KOPT-K1 (cell line): ENCODE data around the gene XKR7.

Experiments used
- H3K27ac ChIP-seq: fragments of 200-600 bp; sonication (generic); 2 replicates; pipeline ENCODE4 v1.5.1; 2016; ENCODE audit warnings: antibody characterized with exemption, mild to moderate bottlenecking, low read depth, low read length; ENCODE audit not compliant: poor library complexity, severe bottlenecking
- H3K36me3 ChIP-seq: fragments of 200-600 bp; sonication (generic); 2 replicates; pipeline ENCODE4 v1.5.1; 2017; ENCODE audit warnings: antibody characterized with exemption, mild to moderate bottlenecking, low read length, moderate library complexity; ENCODE audit not compliant: insufficient read depth
- H3K9me3 ChIP-seq: fragments of 200-600 bp; sonication (generic); 2 replicates; pipeline ENCODE4 v1.5.1; 2017; ENCODE audit warnings: antibody characterized with exemption, low read length, mild to moderate bottlenecking; ENCODE audit not compliant: insufficient read depth, poor library complexity, severe bottlenecking

The XKR7 gene

GRCh38 chr20:31954500-31954899 is 13.5 kb upstream of the XKR7 start:
- no peak overlapping the region for H3K27ac ChIP-seq
- no peaks in the 10 kb centered on the region for H3K9me3 ChIP-seq
- peaks cover 11% of the 10 kb centered on the region for H3K36me3 ChIP-seq

GRCh38 chr20:31956556-31957526 is 11.1 kb upstream of the XKR7 start:
- H3K36me3 ChIP-seq = no peaks in the 10 kb centered on the region
- H3K27ac ChIP-seq = no peak overlapping the region
- H3K9me3 ChIP-seq = no peaks in the 10 kb centered on the region

- Histone ChIP-seq H3K9me3 (no peaks in the 10 kb centered on the region), H3K27ac (no peak overlapping the region), H3K36me3 (no peaks in the 10 kb centered on the region)
Measured at GRCh38 chr20:31962761-31963160, 5.2 kb upstream of the XKR7 start.

- Histone ChIP-seq H3K9me3 (no peaks in the 10 kb centered on the region), H3K36me3 (no peaks in the 10 kb centered on the region), H3K27ac (no peak overlapping the region)
Measured at GRCh38 chr20:31963889-31964288, 4.1 kb upstream of the XKR7 start.

GRCh38 chr20:31966991-31967655 is 828 bp upstream of the XKR7 start:
- Histone ChIP-seq H3K9me3 (no peaks in the 10 kb centered on the region), H3K27ac (no peak overlapping the region), H3K36me3 (no peaks in the 10 kb centered on the region)

- H3K36me3 ChIP-seq = no peaks in the 10 kb centered on the region
- no peaks in the 10 kb centered on the region for H3K9me3 ChIP-seq
- H3K27ac ChIP-seq = no peak overlapping the region
Measured at GRCh38 chr20:31968291-31969126, 558 bp downstream of the XKR7 start.

- no peaks in the 10 kb centered on the region for H3K9me3 ChIP-seq
- H3K36me3 ChIP-seq = no peaks in the 10 kb centered on the region
- H3K27ac ChIP-seq = no peak overlapping the region
Measured at GRCh38 chr20:31969991-31970390, 2.0 kb downstream of the XKR7 start.

GRCh38 chr20:31972471-31973021 is 4.6 kb downstream of the XKR7 start:
- H3K27ac ChIP-seq = no peak overlapping the region
- H3K36me3 ChIP-seq = no peaks in the 10 kb centered on the region
- no peaks in the 10 kb centered on the region for H3K9me3 ChIP-seq

GRCh38 chr20:31974296-31974695 is 6.3 kb downstream of the XKR7 start:
- Histone ChIP-seq H3K9me3 (no peaks in the 10 kb centered on the region), H3K36me3 (no peaks in the 10 kb centered on the region), H3K27ac (no peak overlapping the region)

GRCh38 chr20:31974951-31975487 is 7.1 kb downstream of the XKR7 start:
- Histone ChIP-seq H3K27ac (no peak overlapping the region), H3K9me3 (no peaks in the 10 kb centered on the region), H3K36me3 (no peaks in the 10 kb centered on the region)

GRCh38 chr20:31975874-31976273 is 7.9 kb downstream of the XKR7 start:
- Histone ChIP-seq H3K9me3 (no peaks in the 10 kb centered on the region), H3K27ac (no peak overlapping the region), H3K36me3 (no peaks in the 10 kb centered on the region)

- Histone ChIP-seq H3K36me3 (no peaks in the 10 kb centered on the region), H3K27ac (no peak overlapping the region), H3K9me3 (no peaks in the 10 kb centered on the region)
Measured at GRCh38 chr20:31977080-31977479, 9.1 kb downstream of the XKR7 start.

- Histone ChIP-seq H3K27ac (no peak overlapping the region), H3K36me3 (no peaks in the 10 kb centered on the region), H3K9me3 (no peaks in the 10 kb centered on the region)
Measured at GRCh38 chr20:31979713-31980426, 11.9 kb downstream of the XKR7 start.

GRCh38 chr20:31981784-31982183 is 13.8 kb downstream of the XKR7 start:
- no peaks in the 10 kb centered on the region for H3K9me3 ChIP-seq
- H3K36me3 ChIP-seq = no peaks in the 10 kb centered on the region
- H3K27ac ChIP-seq = no peak overlapping the region
